K562 (cell line): ENCODE measurements around the gene CCDC116. TPM values are rescaled to one million over a fixed set of nuclear protein-coding genes. Genes with fewer than 3 reads are reported as not detected.
A peak's percentile ranks its signal among the peaks of the same experiment; 100 is the strongest.

Experiments used
- HNRNPUL1 ChIP-seq: fragments of 200-400 bp; formaldehyde crosslinking; IDR thresholded peaks from 2 replicates; pipeline ENCODE4 v1.6.1; 2017; ENCODE audit warnings: low read length
- MAZ ChIP-seq, 2 experiments: fragments of 450-650 bp in 1 of 2; sonication (generic) in 1 of 2; formaldehyde crosslinking; IDR thresholded peaks in 1 of 2; conservative IDR thresholded peaks in 1 of 2; 2 replicates each; pipeline versions ENCODE4 v1.4.0 to v1.5.0; 2020; ENCODE audit warnings: mild to moderate bottlenecking in 1 of 2, missing genetic modification reagents in 1 of 2
- ZNF134 ChIP-seq: fragments of 250-450 bp; sonication (Bioruptor Pico); conservative IDR thresholded peaks from 2 replicates; pipeline ENCODE4 v1.4.0; 2020
- ZNF830 ChIP-seq: fragments of 250-450 bp; sonication (Bioruptor Pico); IDR thresholded peaks from 2 replicates; pipeline ENCODE4 v1.5.0; 2021; ENCODE audit warnings: mild to moderate bottlenecking
- polyA plus RNA-seq, 8 experiments: library from polyadenylated mRNA; depleted of rRNA in 4 of 8; stranded (reverse) in 5 of 8; unstranded in 3 of 8; fragments of >200 nt; fragmentation: Nextera tagmentation in 2 of 8; fragmentation: Illumina TruSeq in 1 of 8; extraction: Ambion mirVana in 2 of 8; extraction: Trizol in 1 of 8; gene quantifications; 2 replicates each; pipeline versions ENCODE4 v1.2.1 to v1.2.3, GENCODE V29; 2011 to 2014; ENCODE audit warnings: inconsistent platforms in 1 of 8, missing spikeins in 1 of 8
- total RNA-seq, 7 experiments: library from RNA; depleted of rRNA in 6 of 7; stranded (reverse); fragments of >200 nt in 6 of 7; fragmentation: Illumina TruSeq in 2 of 7; extraction: Trizol in 2 of 7; gene quantifications; 2 replicates each; pipeline versions ENCODE4 v1.2.1 to v1.2.3, GENCODE V29; 2011 to 2021; ENCODE audit warnings: low replicate concordance in 1 of 7
- TF ChIP-seq, protein P1 (sequence below), 2 experiments: fragments of 450-650 bp; formaldehyde crosslinking in 1 of 2; IDR thresholded peaks; 2 replicates each; pipeline versions ENCODE4 v1.4.0 to v1.6.1; 2014 to 2020; ENCODE audit warnings: mild to moderate bottlenecking in 2 of 2, borderline replicate concordance in 1 of 2, low read depth in 1 of 2
- TF ChIP-seq, protein P2 (sequence below): fragments of 150-350 bp; conservative IDR thresholded peaks from 2 replicates; pipeline ENCODE4 v1.6.1; 2014; ENCODE audit warnings: low read length
- TF ChIP-seq, protein P3 (sequence below): fragments of 450-650 bp; formaldehyde crosslinking; IDR thresholded peaks from 2 replicates; pipeline ENCODE4 v1.4.0; 2020; ENCODE audit warnings: mild to moderate bottlenecking, moderate library complexity
- TF ChIP-seq, protein P4 (sequence below): sonication (generic); formaldehyde crosslinking; IDR thresholded peaks from 2 replicates; pipeline ENCODE4 v1.8.0; 2022; ENCODE audit warnings: missing genetic modification reagents, mild to moderate bottlenecking, moderate library complexity, borderline replicate concordance
- TF ChIP-seq, protein P5 (sequence below): IDR thresholded peaks from 2 replicates; pipeline ENCODE4 v1.6.1; 2011; ENCODE audit warnings: borderline replicate concordance, low read depth, mild to moderate bottlenecking, moderate library complexity, low read length; ENCODE audit not compliant: insufficient read depth, poor library complexity, severe bottlenecking

CCDC116 gene
- total and polyA plus RNA-seq, 9 of the 15 experiments (the other 6 are each of a cell fraction or from before 2014, with no cell fraction given), result 1.6 to 11.3 (median 4.7) TPM

DNA sequence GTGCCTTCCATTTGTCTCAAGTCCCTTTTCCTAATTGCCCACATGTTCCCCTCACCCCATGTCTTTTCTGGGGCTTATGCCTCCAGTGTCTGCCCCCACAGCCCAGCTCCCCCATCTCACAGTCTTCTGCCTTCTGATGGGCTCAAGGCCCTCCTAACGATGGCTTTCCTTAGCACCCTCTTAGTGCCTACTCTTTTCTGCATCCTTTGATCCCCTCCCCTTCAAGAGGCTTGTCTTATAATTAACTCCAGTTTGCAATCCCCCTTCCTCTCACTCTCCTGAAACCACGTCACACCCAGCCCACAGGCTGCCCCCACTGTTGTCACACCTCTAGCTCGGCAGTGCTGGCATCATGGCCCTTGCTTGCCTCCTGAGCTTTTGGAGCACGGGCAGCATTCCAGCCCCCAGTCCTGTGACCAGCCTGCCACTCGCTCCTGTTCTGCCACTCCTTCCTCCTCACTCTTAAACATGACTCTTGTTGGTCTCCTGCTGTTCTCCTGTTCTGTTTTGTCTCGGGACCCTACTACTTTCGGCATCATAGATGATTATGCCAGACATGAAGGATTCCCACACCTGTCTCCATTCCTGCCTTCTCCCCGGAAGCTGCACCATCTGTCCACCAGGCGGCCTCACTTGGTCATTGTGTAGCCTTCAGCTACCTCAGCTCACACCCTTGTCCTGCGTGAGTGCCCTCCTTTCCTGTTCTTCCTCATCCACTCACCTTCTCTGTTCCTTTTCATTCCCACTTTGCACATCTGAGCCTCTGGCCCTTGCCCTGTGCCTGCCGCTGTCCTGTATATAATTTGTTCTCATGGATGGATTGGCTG, 38.9 kb upstream of the CCDC116 start (continued):
- TF ChIP-seq, protein P1, sequence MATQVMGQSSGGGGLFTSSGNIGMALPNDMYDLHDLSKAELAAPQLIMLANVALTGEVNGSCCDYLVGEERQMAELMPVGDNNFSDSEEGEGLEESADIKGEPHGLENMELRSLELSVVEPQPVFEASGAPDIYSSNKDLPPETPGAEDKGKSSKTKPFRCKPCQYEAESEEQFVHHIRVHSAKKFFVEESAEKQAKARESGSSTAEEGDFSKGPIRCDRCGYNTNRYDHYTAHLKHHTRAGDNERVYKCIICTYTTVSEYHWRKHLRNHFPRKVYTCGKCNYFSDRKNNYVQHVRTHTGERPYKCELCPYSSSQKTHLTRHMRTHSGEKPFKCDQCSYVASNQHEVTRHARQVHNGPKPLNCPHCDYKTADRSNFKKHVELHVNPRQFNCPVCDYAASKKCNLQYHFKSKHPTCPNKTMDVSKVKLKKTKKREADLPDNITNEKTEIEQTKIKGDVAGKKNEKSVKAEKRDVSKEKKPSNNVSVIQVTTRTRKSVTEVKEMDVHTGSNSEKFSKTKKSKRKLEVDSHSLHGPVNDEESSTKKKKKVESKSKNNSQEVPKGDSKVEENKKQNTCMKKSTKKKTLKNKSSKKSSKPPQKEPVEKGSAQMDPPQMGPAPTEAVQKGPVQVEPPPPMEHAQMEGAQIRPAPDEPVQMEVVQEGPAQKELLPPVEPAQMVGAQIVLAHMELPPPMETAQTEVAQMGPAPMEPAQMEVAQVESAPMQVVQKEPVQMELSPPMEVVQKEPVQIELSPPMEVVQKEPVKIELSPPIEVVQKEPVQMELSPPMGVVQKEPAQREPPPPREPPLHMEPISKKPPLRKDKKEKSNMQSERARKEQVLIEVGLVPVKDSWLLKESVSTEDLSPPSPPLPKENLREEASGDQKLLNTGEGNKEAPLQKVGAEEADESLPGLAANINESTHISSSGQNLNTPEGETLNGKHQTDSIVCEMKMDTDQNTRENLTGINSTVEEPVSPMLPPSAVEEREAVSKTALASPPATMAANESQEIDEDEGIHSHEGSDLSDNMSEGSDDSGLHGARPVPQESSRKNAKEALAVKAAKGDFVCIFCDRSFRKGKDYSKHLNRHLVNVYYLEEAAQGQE (IDR thresholded peaks at IDR 0.05; ENCODE audit: borderline replicate concordance), result no peak
- TF ChIP-seq, protein P1 (CRISPR knock-in tag; IDR thresholded peaks at IDR 0.05; ENCODE audit: low read depth), result peak; percentile 23; the same call in 1 of the 2 replicates
- TF ChIP-seq HNRNPUL1 (peak; percentile 87; the same call in 1 of the 2 replicates), ZNF830 (CRISPR knock-in tag) (0 out of 2 replicates have a peak, but pooled peaks have one; percentile 52), MAZ (CRISPR knock-in tag; conservative IDR thresholded peaks at IDR 0.05 in 1 of 2, IDR thresholded peaks at IDR 0.05 in 1 of 2) (0 out of 4 replicates have a peak, but pooled peaks of 1 of the 2 experiments have one; percentile 31), ZNF134 (no peak)
- TF ChIP-seq, protein P2, sequence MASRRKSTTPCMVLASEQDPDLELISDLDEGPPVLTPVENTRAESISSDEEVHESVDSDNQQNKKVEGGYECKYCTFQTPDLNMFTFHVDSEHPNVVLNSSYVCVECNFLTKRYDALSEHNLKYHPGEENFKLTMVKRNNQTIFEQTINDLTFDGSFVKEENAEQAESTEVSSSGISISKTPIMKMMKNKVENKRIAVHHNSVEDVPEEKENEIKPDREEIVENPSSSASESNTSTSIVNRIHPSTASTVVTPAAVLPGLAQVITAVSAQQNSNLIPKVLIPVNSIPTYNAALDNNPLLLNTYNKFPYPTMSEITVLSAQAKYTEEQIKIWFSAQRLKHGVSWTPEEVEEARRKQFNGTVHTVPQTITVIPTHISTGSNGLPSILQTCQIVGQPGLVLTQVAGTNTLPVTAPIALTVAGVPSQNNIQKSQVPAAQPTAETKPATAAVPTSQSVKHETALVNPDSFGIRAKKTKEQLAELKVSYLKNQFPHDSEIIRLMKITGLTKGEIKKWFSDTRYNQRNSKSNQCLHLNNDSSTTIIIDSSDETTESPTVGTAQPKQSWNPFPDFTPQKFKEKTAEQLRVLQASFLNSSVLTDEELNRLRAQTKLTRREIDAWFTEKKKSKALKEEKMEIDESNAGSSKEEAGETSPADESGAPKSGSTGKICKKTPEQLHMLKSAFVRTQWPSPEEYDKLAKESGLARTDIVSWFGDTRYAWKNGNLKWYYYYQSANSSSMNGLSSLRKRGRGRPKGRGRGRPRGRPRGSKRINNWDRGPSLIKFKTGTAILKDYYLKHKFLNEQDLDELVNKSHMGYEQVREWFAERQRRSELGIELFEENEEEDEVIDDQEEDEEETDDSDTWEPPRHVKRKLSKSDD, result 0 out of 2 replicates have a peak, but pooled peaks have one; percentile 27
- TF ChIP-seq, protein P3, sequence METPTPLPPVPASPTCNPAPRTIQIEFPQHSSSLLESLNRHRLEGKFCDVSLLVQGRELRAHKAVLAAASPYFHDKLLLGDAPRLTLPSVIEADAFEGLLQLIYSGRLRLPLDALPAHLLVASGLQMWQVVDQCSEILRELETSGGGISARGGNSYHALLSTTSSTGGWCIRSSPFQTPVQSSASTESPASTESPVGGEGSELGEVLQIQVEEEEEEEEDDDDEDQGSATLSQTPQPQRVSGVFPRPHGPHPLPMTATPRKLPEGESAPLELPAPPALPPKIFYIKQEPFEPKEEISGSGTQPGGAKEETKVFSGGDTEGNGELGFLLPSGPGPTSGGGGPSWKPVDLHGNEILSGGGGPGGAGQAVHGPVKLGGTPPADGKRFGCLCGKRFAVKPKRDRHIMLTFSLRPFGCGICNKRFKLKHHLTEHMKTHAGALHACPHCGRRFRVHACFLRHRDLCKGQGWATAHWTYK (CRISPR knock-in tag), result no peak
- TF ChIP-seq, protein P4, sequence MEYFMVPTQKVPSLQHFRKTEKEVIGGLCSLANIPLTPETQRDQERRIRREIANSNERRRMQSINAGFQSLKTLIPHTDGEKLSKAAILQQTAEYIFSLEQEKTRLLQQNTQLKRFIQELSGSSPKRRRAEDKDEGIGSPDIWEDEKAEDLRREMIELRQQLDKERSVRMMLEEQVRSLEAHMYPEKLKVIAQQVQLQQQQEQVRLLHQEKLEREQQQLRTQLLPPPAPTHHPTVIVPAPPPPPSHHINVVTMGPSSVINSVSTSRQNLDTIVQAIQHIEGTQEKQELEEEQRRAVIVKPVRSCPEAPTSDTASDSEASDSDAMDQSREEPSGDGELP (CRISPR knock-in tag), result no peak
- TF ChIP-seq, protein P5, sequence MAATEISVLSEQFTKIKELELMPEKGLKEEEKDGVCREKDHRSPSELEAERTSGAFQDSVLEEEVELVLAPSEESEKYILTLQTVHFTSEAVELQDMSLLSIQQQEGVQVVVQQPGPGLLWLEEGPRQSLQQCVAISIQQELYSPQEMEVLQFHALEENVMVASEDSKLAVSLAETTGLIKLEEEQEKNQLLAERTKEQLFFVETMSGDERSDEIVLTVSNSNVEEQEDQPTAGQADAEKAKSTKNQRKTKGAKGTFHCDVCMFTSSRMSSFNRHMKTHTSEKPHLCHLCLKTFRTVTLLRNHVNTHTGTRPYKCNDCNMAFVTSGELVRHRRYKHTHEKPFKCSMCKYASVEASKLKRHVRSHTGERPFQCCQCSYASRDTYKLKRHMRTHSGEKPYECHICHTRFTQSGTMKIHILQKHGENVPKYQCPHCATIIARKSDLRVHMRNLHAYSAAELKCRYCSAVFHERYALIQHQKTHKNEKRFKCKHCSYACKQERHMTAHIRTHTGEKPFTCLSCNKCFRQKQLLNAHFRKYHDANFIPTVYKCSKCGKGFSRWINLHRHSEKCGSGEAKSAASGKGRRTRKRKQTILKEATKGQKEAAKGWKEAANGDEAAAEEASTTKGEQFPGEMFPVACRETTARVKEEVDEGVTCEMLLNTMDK, result peak; percentile 75
